GM19328 (cell line): ENCODE measurements around the gene PDAP1.
A peak's percentile ranks its signal among the peaks of the same experiment; 100 is the strongest.
"Not testable (repeated sequence)": the region's sequence is repeated elsewhere in the genome, so short reads cannot be mapped to it uniquely, and the experiment has no call there.

Source experiments
- ATAC-seq: cut with Tn5 transposase; IDR thresholded peaks from one replicate; pipeline ENCODE4 v1.9.1; 2021; ENCODE audit warnings: mild to moderate bottlenecking, moderate library complexity; ENCODE audit not compliant: unreplicated experiment

The PDAP1 gene

DNA sequence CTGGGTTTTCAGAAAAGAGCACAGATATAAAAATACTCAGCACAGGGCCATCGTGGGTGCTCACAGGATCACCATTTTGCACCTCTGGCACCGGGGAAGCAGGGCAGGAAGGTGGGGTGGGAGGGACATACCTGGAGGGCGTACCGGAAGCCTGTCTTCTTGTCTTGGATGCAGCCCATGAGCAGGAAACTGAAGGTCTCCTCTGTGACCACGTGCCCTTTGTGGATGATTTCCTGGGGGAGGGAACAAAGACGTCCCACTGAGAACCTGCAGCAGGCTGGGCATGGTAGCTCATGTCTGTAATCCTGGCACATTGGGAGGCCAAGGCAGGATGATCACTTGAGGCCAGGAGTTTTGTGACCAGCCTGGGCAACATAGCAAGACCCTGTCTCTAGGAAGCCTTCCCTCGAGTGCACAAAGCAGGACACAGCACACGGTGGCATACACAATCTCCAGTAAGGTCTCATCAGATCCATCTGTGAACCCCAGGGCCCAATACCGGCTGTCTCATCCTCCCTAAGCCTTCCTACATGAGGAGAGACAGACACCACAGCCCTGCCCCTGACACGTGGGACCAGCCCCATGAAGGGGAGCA is 20.7 kb upstream of the PDAP1 start:
- ATAC-seq = no peak

DNA sequence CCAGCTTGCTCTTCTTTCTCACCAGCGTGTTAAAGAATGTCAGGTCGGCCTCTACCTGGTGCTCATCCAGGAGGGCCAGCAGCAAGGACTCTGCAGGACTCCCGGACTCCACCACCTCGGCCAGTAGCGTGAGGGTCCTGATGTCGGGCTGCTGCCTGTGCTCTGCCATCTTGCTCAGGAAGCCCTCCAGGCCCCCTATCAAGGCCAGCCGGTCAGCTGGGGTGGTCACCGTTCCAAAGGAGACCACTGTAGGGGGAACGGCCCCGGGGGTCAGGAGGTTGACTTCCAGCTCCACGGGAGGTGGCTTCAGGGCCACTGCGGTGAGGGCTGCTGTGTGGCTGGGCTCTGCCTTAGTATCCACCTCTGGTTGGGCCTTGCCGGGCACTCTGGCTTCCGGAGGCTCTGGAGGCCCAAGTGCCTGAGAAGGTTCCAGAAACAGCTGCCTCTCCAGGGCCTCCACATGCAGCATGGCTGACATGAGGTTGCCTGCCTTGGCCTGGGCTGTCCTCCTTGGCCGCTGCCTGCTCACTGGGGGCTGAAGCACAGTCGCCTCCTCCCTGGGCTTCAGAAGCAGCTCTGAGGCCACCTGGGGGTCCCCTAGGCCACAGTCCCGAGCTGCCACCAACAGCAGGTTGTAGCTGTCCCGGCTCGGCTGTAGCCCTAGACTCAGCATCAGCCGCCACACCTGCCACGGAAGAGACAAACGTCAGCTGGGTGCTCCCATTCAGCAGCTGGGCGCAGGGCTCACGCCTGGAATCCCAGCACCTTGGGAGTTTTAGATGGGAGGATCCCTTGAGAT is 16.7 kb upstream of the PDAP1 start:
- no peak for ATAC-seq

GRCh38 chr7:99422625-99423024 is 14.2 kb upstream of the PDAP1 start:
- ATAC-seq = no peak

GRCh38 chr7:99422186-99422585 is 13.8 kb upstream of the PDAP1 start:
- ATAC-seq = no peak

DNA sequence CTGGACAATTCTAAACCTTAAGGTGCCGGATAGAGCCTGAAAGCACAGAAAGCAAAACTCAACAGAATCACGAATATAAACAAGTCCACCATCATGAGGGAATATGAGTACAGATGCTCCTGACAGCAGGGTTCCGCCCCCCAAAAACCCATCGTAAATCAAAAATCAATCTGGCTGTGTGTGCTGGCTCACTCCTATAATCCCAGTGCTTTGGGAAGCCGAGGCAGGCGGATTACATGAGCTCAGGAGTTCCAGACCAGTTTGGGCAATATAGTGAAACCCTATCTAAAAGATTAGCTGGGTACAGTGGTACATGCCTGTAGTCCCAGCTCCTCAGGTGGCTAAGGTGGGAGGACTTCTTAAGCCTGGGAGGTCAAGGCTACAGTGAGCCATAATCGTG is 12.6 kb upstream of the PDAP1 start:
- no peak for ATAC-seq

- ATAC-seq = no peak
Measured at GRCh38 chr7:99420213-99420612, 11.8 kb upstream of the PDAP1 start.

DNA sequence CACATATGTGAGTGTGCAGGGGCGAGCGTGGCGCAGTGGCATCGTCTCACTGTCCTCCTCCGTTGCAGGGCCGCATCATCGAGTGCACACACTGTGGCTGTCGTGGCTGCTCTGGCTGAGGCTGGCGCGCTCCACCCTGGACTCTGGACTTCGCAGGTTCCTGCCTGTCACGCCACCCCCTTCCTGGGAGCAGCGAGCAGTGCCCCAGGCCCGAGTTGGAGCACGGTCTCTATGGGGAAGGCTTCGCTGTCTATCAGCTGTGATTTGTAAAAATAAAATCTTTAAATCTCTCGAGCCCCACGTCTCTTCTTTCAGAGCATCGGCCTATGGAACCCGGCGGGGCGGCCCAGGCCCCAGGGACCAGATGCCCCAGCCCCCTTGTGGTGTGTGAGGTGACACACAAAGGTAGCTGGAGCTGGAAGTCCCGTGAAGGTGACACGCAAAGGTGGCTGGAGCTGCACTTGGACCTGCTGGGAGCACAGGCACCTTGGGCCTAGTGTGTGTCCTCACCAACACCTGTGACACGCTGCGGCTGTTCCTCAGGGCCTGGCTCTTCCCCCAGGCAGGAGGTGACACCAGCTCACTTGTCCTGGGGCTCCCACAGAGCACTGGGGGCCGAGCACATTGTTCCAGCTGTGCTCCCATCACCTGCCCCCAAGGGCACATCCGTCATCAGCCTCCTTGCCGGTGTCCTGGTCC is 11.1 kb upstream of the PDAP1 start:
- ATAC-seq = no peak

DNA sequence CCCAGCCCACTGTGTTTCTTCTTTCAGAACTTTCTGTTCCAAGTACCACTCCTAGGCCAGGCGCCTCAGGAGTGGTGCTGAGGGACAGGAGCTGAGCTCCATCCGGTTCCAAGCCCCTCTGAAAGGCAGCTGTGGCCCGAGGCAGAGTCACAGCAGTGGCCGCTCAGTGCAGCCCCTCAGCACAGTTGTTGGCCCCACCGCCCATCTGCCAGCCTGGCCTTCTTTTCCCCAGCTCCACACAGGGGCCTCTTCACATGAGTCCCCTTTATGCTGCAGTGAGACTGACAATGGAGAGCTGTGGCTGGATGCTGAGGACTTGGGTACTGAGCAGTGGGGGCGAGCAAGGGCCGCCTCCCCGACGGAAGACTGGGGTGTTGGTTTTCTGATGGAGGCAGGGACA is 9.9 kb upstream of the PDAP1 start:
- no peak for ATAC-seq

GRCh38 chr7:99415513-99416127 is 7.2 kb upstream of the PDAP1 start:
- ATAC-seq = not testable (repeated sequence)

DNA sequence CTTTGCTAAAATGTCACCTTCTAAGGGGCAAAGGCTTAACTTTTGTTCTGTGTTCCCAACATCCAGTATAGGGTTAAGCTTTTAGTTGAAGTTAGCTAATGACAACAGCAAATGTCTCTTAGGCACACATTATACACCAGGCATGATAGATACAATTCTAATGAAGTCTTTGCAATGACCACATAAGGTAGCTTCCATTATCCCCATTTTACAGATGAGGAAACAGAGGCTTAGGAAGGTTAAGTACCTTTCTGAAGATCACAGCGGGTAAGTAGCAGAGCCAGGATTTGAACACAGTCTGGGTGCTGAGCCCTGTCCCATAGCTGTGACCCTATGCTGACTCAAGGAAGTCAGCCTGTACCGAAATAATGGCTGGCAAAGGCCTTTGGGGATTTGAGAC is 2.2 kb upstream of the PDAP1 start:
- no peak for ATAC-seq

- no peak for ATAC-seq
Measured at GRCh38 chr7:99409806-99410205, 1.4 kb upstream of the PDAP1 start.

DNA sequence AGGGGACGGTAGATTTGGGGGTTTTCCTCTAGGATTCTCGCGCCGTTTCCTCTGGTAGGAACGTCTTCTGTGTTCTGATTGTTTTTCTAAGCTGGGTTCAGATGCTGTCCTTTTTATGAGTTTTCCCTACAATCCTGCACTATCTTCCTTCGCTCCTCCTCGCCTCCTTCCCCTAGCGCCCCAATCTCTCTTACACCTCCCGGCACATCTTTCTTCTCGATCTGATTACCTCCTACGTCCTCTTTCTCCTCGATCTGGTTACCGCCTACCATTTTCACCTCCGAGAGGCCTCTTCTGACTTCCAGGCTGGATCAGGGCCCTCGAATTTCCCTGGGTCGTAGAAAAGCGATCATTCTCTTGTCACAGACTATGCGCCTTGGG is 785 bp upstream of the PDAP1 start:
- ATAC-seq = peak; percentile 2

DNA sequence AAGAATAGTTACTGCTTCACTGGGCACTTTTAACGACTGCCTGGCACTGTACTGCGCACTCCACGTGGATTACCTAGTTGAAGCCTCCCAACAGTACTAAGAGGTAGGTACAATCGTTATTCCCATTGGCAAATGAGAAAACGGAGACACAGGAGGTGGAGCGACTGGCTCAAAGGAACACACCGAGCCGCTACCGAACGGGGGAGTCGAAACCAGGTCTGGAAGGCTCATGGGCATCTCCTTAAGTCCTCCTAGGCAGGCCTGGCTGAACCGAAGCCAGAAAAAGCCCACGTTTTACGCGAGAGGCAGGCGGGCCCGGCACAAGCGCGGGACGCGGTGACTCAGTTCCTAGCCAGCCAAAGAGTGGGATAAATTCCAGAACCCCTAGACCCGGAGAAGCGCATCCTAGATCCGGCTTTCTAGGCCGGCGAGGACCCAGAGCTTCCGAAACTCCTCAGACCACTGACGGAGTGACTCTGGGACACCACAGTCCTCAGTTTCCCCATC is 472 bp downstream of the PDAP1 start:
- peak; percentile 9 for ATAC-seq

DNA sequence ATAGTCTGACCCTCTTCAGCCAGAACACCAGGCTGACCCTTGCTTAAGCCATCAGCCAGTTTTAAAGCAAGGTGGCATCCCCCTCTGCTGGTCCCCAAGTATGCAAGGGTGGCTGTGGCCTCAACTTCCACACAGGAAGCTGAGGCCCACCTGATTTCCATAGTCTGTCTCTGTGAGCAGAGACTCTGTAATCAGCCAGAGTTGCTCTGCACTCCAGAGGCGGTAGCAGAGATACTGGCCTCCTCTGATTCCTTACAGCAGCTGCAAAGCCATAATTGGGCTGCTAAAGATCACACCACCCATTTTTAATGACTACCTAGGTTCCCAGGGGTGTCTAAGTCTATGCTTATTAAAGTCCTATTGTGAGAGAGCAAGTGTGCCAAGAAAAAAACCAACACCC is 1.8 kb downstream of the PDAP1 start:
- ATAC-seq = no peak

GRCh38 chr7:99404977-99405320 is 3.4 kb downstream of the PDAP1 start:
- ATAC-seq = no peak

- no peak for ATAC-seq
Measured at GRCh38 chr7:99404235-99404976, 4.0 kb downstream of the PDAP1 start.

DNA sequence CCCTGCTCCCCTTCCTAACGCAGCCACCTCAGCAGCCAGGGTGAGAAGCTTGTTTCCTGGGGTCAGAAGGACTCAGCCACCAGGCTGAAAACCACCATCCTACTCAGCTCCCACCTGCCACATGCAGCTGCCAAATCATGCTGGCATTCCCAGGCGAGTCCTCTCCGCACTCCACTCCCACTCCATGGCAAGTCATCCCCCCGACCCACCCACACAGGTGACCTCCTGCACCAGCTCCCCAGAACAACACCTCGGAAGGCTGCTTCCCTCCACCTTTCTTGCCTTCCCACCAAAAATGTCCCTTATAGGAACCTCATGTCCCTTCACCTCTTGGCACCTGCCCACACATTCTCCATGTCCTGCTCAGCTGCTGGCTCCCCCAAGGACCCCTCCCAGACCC is 4.6 kb downstream of the PDAP1 start:
- no peak for ATAC-seq

DNA sequence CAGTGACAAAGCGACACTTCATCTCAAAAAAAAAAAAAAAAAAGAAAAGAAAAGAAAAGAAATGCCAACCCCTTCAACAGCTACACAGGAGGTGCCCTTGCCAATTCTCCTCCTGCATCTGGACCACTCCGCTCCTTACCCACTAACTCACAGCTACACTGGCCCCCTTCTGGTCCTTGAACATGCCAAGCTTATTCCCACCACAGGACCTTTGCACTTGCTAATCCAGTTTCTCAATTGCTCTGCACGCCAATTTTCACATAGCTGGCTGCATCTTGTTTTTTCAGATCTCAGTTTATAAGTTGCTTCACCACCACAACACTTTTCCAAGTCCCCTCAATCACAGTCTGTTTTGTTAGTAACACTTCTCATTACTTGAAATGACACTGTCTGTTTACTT is 5.5 kb downstream of the PDAP1 start:
- no peak for ATAC-seq

DNA sequence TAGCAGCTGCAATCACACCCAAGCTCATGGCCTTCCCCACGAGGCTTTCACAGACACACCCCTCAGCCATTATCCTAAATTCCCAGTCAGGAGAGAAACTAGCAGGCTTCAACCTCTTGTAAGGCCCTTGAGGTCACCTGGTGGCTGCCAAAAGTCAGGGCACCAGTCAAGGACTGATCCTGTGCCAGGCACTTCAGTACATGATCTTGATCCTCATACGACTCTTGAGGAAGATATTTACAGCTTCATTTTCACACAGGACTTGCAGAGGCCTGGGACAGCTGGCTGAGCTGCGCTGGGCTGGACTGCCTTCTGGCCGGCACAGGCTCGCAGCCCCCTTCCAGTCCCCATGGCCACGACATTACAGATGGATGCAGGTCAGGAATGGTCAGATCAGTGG is 8.8 kb downstream of the PDAP1 start:
- ATAC-seq = no peak

DNA sequence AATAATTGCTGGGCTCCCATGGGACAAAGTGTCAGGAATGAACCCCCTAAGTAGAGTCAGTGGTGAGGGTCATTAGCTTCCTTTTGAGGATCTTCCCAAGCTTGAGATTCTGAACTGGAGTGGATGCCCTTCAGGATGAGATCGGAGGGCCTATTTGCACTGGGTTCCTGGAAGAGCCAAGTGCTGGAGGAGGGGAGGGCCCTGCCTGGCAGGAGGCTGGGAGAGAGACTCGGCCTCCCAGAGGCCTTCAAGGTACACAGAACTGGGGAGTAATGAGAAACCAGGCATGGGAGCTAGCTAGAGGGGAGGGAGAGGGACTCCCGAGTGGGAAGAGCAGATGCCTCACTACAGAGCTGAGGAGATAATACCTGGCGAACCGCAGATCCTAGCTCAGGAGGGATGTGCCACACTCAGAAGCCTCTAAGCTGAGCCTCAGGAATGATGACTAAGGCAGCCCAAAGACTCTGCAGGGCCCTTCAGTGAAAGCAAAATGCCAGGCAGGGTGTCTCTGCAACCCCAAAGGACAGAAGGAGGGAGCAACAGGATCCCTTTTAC is 9.4 kb downstream of the PDAP1 start:
- ATAC-seq = no peak
